Measurements from ENCODE around the gene MAPK1.
"Not testable (repeated sequence)": the region's sequence is repeated elsewhere in the genome, so short reads cannot be mapped to it uniquely, and the experiment has no call there.

Gene MAPK1

GRCh38 chr22:21857481-21857914 lies 9.9 kb downstream of the MAPK1 start:
- TF ChIP-seq CTCF (conservative IDR thresholded peaks at IDR 0.05; ENCODE audit: low read depth), result no peak
- DNase-seq (ENCODE audit: low spot score), result no peak
- CTCF ChIA-PET, result no interaction called here
- H3K27ac ChIP-seq, result no peak overlapping the region
- POLR2A ChIA-PET (ENCODE audit: low non-redundant PET), result no interaction called here

- TF ChIP-seq CTCF (conservative IDR thresholded peaks at IDR 0.05; ENCODE audit: low read depth), result no peak
- POLR2A ChIA-PET (ENCODE audit: low non-redundant PET), result no interaction called here
- CTCF ChIA-PET, result no interaction called here
- no peak overlapping the region for H3K27ac ChIP-seq
- DNase-seq (ENCODE audit: low spot score), result no peak
These were observed 10.6 kb downstream of the MAPK1 start for GRCh38 chr22:21856868-21857267.

- H3K27ac ChIP-seq, result no peak overlapping the region
- CTCF ChIA-PET, result no interaction called here
- POLR2A ChIA-PET (ENCODE audit: low non-redundant PET), result no interaction called here
- no peak for DNase-seq (ENCODE audit: low spot score)
- no peak for TF ChIP-seq CTCF (conservative IDR thresholded peaks at IDR 0.05; ENCODE audit: low read depth)
These were observed 11.2 kb downstream of the MAPK1 start for GRCh38 chr22:21856197-21856596.

- POLR2A ChIA-PET (ENCODE audit: low non-redundant PET), result no interaction called here
- no peak for DNase-seq (ENCODE audit: low spot score)
- CTCF ChIA-PET, result no interaction called here
- TF ChIP-seq CTCF (conservative IDR thresholded peaks at IDR 0.05; ENCODE audit: low read depth), result no peak
- H3K27ac ChIP-seq, result no peak overlapping the region
These were observed 11.8 kb downstream of the MAPK1 start for GRCh38 chr22:21855676-21856075.

GRCh38 chr22:21850660-21851059 lies 16.8 kb downstream of the MAPK1 start:
- ChIA-PET CTCF (interaction anchor here (0.7 kb wide), 1 partner anchor 178 kb away, joined by 5 read pairs; no protein-coding TSS in a partner anchor), POLR2A (ENCODE audit: low non-redundant PET) (no interaction called here)
- H3K27ac ChIP-seq, result no peak overlapping the region

GRCh38 chr22:21849489-21849888 lies 18.0 kb downstream of the MAPK1 start:
- CTCF ChIA-PET, result no interaction called here
- DNase-seq (ENCODE audit: low spot score), result no peak
- H3K27ac ChIP-seq, result no peak overlapping the region
- POLR2A ChIA-PET (ENCODE audit: low non-redundant PET), result no interaction called here
- TF ChIP-seq CTCF (conservative IDR thresholded peaks at IDR 0.05; ENCODE audit: low read depth), result no peak

More at GRCh38 chr22:21850660-21851059, 16.8 kb downstream of the MAPK1 start:
- no peak for DNase-seq (ENCODE audit: low spot score)
- TF ChIP-seq CTCF (conservative IDR thresholded peaks at IDR 0.05; ENCODE audit: low read depth), result no peak

GRCh38 chr22:21848057-21848456 lies 19.4 kb downstream of the MAPK1 start:
- H3K27ac ChIP-seq; CTCF ChIA-PET; DNase-seq (ENCODE audit: low spot score); POLR2A ChIA-PET (ENCODE audit: low non-redundant PET): not testable (repeated sequence)

Data from RWPE1 (cell line).